K562 (cell line): Measurements from ENCODE around the gene FOXK2. TPM values are rescaled to one million over a fixed set of nuclear protein-coding genes. Genes with fewer than 3 reads are reported as not detected.

Source experiments
- CXXC5 ChIP-seq: fragments of 250-450 bp; sonication (Bioruptor Pico); IDR thresholded peaks from 2 replicates; pipeline ENCODE4 v1.8.0; 2022; ENCODE audit warnings: inconsistent platforms, mild to moderate bottlenecking, moderate library complexity
- FOXJ2 ChIP-seq: fragments of 200-800 bp; sonication (Bioruptor generic); IDR thresholded peaks from 2 replicates; pipeline ENCODE4 v1.6.1; 2016; ENCODE audit warnings: missing genetic modification characterization, missing compliant biosample characterization
- GTF2B ChIP-seq: IDR thresholded peaks from 2 replicates; pipeline ENCODE4 v1.6.1; 2011; ENCODE audit not compliant: insufficient read length; ENCODE audit errors: extremely low read depth
- HOXB6 ChIP-seq: fragments of 250-450 bp; sonication (Bioruptor Pico); IDR thresholded peaks from 2 replicates; pipeline ENCODE4 v1.5.1; 2022; ENCODE audit warnings: mild to moderate bottlenecking, borderline replicate concordance
- RBM39 ChIP-seq: fragments of 200-400 bp; formaldehyde crosslinking; optimal IDR thresholded peaks from 2 replicates; pipeline ENCODE3; 2018; ENCODE audit warnings: low read depth, low read length
- SRF ChIP-seq, 2 experiments: fragments of 250-450, 450-650 bp in 1 of 2; sonication (Bioruptor Pico) in 1 of 2; sonication (generic) in 1 of 2; formaldehyde crosslinking; IDR thresholded peaks; 2 replicates each; pipeline versions ENCODE4 v1.5.0 to v1.5.1; 2020 to 2022; ENCODE audit warnings: mild to moderate bottlenecking in 1 of 2, missing genetic modification reagents in 1 of 2
- STAG1 ChIP-seq: sonication (generic); formaldehyde crosslinking; IDR thresholded peaks from 2 replicates; pipeline ENCODE4 v1.5.0; 2020; ENCODE audit warnings: missing genetic modification reagents, borderline replicate concordance
- TCF7L2 ChIP-seq: fragments of 150-350 bp; IDR thresholded peaks from 2 replicates; pipeline ENCODE4 v1.6.1; 2016; ENCODE audit warnings: low read depth, mild to moderate bottlenecking, low read length, moderate library complexity
- polyA plus RNA-seq, 8 experiments: library from polyadenylated mRNA; depleted of rRNA in 4 of 8; stranded (reverse) in 5 of 8; unstranded in 3 of 8; fragments of >200 nt; fragmentation: Nextera tagmentation in 2 of 8; fragmentation: Illumina TruSeq in 1 of 8; extraction: Ambion mirVana in 2 of 8; extraction: Trizol in 1 of 8; gene quantifications; 2 replicates each; pipeline versions ENCODE4 v1.2.1 to v1.2.3, GENCODE V29; 2011 to 2014; ENCODE audit warnings: inconsistent platforms in 1 of 8, missing spikeins in 1 of 8
- total RNA-seq, 7 experiments: library from RNA; depleted of rRNA in 6 of 7; stranded (reverse); fragments of >200 nt in 6 of 7; fragmentation: Illumina TruSeq in 2 of 7; extraction: Trizol in 2 of 7; gene quantifications; 2 replicates each; pipeline versions ENCODE4 v1.2.1 to v1.2.3, GENCODE V29; 2011 to 2021; ENCODE audit warnings: low replicate concordance in 1 of 7
- TF ChIP-seq, protein P1 (sequence below), 2 experiments: fragments of 450-650 bp; IDR thresholded peaks; 2 replicates each; pipeline ENCODE4 v1.6.1; 2016; ENCODE audit warnings: mild to moderate bottlenecking in 2 of 2, borderline replicate concordance in 1 of 2, low read depth in 1 of 2, moderate library complexity in 1 of 2
- TF ChIP-seq, protein P2 (sequence below), 2 experiments: fragments of 450-650 bp; formaldehyde crosslinking in 1 of 2; IDR thresholded peaks; 2 replicates each; pipeline versions ENCODE4 v1.4.0 to v1.6.1; 2014 to 2020; ENCODE audit warnings: mild to moderate bottlenecking in 2 of 2, borderline replicate concordance in 1 of 2, low read depth in 1 of 2

The FOXK2 gene
- total and polyA plus RNA-seq, 9 of the 15 experiments (the other 6 are each of a cell fraction or from before 2014, with no cell fraction given), result 3.0 to 86.0 (median 44.1) TPM

DNA sequence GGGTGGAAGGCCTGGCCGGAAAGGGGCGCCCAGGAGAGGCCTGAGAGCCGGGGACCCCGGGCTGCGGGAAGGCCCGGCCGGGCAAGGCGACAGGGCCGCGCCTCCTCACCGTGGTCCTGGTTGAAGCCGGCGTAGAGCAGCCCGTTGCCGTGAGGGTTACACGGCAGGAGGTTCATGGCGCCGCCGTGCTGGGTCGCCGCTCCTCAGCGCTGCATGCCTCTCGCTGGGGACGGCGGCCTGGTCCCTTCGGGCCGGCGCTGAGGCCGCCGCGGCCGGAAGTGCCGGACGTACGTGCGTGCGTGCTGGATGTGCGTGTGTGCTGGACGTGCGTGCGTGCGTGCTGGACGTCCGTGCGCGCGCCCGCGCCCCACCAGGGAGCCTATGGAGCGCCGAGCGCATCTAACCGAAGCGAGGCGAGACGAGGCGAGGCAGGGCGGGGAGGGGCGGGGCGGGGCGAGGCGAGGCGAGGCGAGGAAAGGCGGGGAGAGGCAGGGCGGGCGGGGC, 128.7 kb downstream of the FOXK2 start, which contains the start of gene WDR45B (continued):
- TF ChIP-seq, protein P1, sequence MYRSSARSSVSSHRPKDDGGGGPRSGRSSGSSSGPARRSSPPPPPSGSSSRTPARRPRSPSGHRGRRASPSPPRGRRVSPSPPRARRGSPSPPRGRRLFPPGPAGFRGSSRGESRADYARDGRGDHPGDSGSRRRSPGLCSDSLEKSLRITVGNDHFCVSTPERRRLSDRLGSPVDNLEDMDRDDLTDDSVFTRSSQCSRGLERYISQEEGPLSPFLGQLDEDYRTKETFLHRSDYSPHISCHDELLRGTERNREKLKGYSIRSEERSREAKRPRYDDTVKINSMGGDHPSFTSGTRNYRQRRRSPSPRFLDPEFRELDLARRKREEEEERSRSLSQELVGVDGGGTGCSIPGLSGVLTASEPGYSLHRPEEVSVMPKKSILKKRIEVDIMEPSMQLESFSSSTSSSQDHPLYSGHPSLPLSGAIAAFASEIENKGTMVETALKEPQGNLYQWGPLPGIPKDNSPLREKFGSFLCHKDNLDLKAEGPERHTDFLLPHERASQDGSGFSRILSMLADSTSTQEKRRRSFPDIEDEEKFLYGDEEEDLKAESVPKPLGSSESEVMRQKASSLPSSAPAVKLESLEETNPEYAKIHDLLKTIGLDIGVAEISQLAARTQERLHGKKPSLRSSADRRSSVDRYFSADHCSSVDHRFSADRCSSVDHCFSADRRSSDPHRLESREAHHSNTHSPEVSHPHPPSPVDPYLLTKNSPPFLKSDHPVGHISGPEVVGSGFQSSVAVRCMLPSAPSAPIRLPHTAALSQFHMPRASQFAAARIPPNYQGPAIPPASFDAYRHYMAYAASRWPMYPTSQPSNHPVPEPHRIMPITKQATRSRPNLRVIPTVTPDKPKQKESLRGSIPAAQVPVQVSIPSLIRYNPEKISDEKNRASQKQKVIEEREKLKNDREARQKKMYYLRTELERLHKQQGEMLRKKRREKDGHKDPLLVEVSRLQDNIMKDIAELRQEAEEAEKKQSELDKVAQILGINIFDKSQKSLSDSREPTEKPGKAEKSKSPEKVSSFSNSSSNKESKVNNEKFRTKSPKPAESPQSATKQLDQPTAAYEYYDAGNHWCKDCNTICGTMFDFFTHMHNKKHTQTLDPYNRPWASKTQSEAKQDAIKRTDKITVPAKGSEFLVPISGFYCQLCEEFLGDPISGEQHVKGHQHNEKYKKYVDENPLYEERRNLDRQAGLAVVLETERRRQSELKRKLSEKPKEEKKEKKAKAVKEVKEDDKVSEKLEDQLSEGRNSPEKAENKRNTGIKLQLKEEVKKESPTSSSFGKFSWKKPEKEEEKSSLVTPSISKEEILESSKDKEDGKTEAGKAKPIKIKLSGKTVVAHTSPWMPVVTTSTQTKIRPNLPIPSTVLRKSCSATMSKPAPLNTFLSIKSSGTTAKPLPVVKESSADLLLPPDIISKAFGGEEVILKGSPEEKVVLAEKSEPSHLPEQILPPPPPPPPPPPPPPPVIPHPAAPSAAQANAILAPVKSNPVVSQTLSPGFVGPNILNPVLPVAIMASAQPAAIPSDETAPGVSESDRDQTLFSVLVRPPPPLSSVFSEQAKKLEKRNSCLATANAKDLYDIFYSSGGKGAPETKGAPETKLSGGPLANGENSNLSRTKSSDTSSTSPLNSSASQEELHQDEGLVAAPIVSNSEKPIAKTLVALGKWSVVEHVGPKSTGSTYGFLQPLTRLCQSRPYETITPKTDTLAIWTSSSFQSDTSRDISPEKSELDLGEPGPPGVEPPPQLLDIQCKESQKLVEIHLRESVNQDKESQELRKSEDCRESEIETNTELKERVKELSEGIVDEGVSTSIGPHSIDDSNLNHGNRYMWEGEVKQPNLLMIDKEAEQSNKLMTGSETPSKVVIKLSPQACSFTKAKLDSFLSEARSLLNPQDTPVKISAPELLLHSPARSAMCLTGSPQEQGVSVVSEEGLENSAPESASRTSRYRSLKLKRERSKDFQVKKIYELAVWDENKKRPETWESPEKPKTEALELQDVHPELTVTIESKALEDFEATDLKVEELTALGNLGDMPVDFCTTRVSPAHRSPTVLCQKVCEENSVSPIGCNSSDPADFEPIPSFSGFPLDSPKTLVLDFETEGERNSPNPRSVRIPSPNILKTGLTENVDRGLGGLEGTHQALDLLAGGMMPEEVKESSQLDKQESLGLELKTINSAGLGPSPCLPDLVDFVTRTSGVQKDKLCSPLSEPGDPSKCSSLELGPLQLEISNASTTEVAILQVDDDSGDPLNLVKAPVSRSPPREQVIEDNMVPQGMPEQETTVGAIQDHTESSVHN (IDR thresholded peaks at IDR 0.05; ENCODE audit: borderline replicate concordance in 1 of 2, low read depth in 1 of 2), result no peak
- TF ChIP-seq STAG1 (no peak), FOXJ2 (tag) (no peak), HOXB6 (CRISPR knock-in tag) (no peak), SRF (CRISPR knock-in tag; IDR thresholded peaks at IDR 0.05) (no peak), TCF7L2 (no peak), CXXC5 (peak; percentile 100), GTF2B (no peak), RBM39 (no peak)
- TF ChIP-seq, protein P2, sequence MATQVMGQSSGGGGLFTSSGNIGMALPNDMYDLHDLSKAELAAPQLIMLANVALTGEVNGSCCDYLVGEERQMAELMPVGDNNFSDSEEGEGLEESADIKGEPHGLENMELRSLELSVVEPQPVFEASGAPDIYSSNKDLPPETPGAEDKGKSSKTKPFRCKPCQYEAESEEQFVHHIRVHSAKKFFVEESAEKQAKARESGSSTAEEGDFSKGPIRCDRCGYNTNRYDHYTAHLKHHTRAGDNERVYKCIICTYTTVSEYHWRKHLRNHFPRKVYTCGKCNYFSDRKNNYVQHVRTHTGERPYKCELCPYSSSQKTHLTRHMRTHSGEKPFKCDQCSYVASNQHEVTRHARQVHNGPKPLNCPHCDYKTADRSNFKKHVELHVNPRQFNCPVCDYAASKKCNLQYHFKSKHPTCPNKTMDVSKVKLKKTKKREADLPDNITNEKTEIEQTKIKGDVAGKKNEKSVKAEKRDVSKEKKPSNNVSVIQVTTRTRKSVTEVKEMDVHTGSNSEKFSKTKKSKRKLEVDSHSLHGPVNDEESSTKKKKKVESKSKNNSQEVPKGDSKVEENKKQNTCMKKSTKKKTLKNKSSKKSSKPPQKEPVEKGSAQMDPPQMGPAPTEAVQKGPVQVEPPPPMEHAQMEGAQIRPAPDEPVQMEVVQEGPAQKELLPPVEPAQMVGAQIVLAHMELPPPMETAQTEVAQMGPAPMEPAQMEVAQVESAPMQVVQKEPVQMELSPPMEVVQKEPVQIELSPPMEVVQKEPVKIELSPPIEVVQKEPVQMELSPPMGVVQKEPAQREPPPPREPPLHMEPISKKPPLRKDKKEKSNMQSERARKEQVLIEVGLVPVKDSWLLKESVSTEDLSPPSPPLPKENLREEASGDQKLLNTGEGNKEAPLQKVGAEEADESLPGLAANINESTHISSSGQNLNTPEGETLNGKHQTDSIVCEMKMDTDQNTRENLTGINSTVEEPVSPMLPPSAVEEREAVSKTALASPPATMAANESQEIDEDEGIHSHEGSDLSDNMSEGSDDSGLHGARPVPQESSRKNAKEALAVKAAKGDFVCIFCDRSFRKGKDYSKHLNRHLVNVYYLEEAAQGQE (IDR thresholded peaks at IDR 0.05; ENCODE audit: borderline replicate concordance), result peak; percentile 87
- TF ChIP-seq, protein P2 (CRISPR knock-in tag; IDR thresholded peaks at IDR 0.05; ENCODE audit: low read depth), result 0 out of 2 replicates have a peak, but pooled peaks have one; percentile 48
